Measurements from ENCODE around the gene SHC3.

DNA sequence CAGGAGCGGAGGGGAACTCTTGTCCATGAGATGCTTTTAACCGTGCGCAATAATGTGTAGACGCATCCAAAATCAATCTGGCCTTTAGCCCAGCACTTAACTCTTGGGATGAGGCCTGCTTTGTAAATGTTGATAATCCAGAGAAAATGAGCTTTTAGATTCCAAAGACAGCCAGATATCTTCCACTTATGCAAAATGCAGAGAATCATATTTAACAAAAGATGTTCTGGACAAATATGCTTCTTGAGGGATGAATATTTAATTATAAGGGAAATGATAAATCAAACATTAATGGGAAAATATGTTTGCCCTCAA, 181.7 kb downstream of the SHC3 start:
- TF ChIP-seq SIN3A (IDR thresholded peaks at IDR 0.05; ENCODE audit: low read depth) (no peak), SP1 (IDR thresholded peaks at IDR 0.05; ENCODE audit: low read depth) (no peak), CTCF (IDR thresholded peaks at IDR 0.05 in 2 of 3, conservative IDR thresholded peaks at IDR 0.05 in 1 of 3; ENCODE audit: borderline replicate concordance in 1 of 3, insufficient read depth in 1 of 3, low read depth in 2 of 3, low read length in 2 of 3) (no peak), EZH2 (IDR thresholded peaks at IDR 0.05) (no peak), RAD21 (IDR thresholded peaks at IDR 0.05; ENCODE audit: low read depth) (no peak), POLR2AphosphoS5 (IDR thresholded peaks at IDR 0.05; ENCODE audit: low read depth, low read length) (no peak), EGR1 (IDR thresholded peaks at IDR 0.05; ENCODE audit: low read depth) (no peak), POLR2A (IDR thresholded peaks at IDR 0.05; ENCODE audit: borderline replicate concordance, extremely low read depth, insufficient read depth, insufficient read length) (no peak), ZNF274 (IDR thresholded peaks at IDR 0.05; ENCODE audit: low read depth, low read length) (no peak), SRF (IDR thresholded peaks at IDR 0.05; ENCODE audit: low read depth) (no peak), FOSL1 (IDR thresholded peaks at IDR 0.05; ENCODE audit: low read depth) (no peak), TCF7L2 (IDR thresholded peaks at IDR 0.05; ENCODE audit: borderline replicate concordance, extremely low read depth, insufficient read depth, insufficient read length) (no peak)
- TF ChIP-seq, protein P1, sequence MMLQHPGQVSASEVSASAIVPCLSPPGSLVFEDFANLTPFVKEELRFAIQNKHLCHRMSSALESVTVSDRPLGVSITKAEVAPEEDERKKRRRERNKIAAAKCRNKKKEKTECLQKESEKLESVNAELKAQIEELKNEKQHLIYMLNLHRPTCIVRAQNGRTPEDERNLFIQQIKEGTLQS (IDR thresholded peaks at IDR 0.05) = no peak

All from HCT116 (cell line).